HEK293 (cell line): ENCODE results near the gene BTRC.

Experiments
- CTCF ChIA-PET: fragments of 350-600 bp; formaldehyde crosslinking; extraction: SDS; loops from one replicate; lab custom pipeline; 2021; ENCODE audit warnings: antibody characterized with exemption; lab: Yijun Ruan, JAX
- POLR2A ChIA-PET: fragments of 300-600 bp; formaldehyde crosslinking; extraction: SDS; loops from one replicate; lab custom pipeline; 2020; ENCODE audit warnings: antibody characterized with exemption, inconsistent platforms; lab: Yijun Ruan, JAX
- H3K27ac ChIP-seq: fragments of 200-500 bp; sonication (Bioruptor generic); 2 replicates; pipeline ENCODE4 v1.5.1; 2014; ENCODE audit warnings: low read depth, low read length, control low read depth, inconsistent platforms; ENCODE audit errors: extremely low read depth
- H3K36me3 ChIP-seq, 2 experiments: fragments of 200-500 bp in 1 of 2; sonication (Bioruptor generic) in 1 of 2; 1 replicate in 1 of 2; 2 replicates in 1 of 2; pipeline ENCODE4 v1.5.1; 2014 to 2017; ENCODE audit warnings: inconsistent platforms in 2 of 2, low read length in 2 of 2; ENCODE audit not compliant: control insufficient read depth in 2 of 2, insufficient read depth in 1 of 2
- H3K4me1 ChIP-seq: fragments of 200-500 bp; sonication (Bioruptor generic); 2 replicates; pipeline ENCODE4 v1.5.1; 2014; ENCODE audit warnings: mild to moderate bottlenecking, low read length, inconsistent platforms; ENCODE audit not compliant: control insufficient read depth, insufficient read depth
- H3K4me3 ChIP-seq: 2 replicates; pipeline ENCODE4 v1.5.1; 2011; ENCODE audit warnings: low read depth, mild to moderate bottlenecking, control low read depth, low read length, moderate library complexity
- H3K9me3 ChIP-seq: fragments of 200-500 bp; sonication (Bioruptor generic); 2 replicates; pipeline ENCODE4 v1.5.1; 2014; ENCODE audit warnings: low read depth, low read length, inconsistent platforms; ENCODE audit not compliant: control insufficient read depth, insufficient read depth
- EGR2 ChIP-seq: fragments of 450-650 bp; formaldehyde crosslinking; IDR thresholded peaks from 2 replicates; pipeline ENCODE4 v1.5.1; 2016; ENCODE audit warnings: low read depth, missing biosample characterization, missing genetic modification characterization
- GLIS1 ChIP-seq: fragments of 450-650 bp; formaldehyde crosslinking; IDR thresholded peaks from 2 replicates; pipeline ENCODE4 v1.5.1; 2016; ENCODE audit warnings: missing biosample characterization, missing genetic modification characterization
- GLIS2 ChIP-seq: fragments of 450-650 bp; formaldehyde crosslinking; IDR thresholded peaks from 2 replicates; pipeline ENCODE4 v1.5.1; 2016; ENCODE audit warnings: missing biosample characterization, missing genetic modification characterization
- PBX3 ChIP-seq: sonication (generic); formaldehyde crosslinking; IDR thresholded peaks from 2 replicates; pipeline ENCODE4 v1.8.1; 2022; ENCODE audit warnings: mild to moderate bottlenecking, moderate library complexity, missing genetic modification reagents
- PRDM1 ChIP-seq: fragments of 450-650 bp; formaldehyde crosslinking; IDR thresholded peaks from 2 replicates; pipeline ENCODE4; 2016; ENCODE audit warnings: missing biosample characterization, missing genetic modification characterization
- TRIM28 ChIP-seq: IDR thresholded peaks from 2 replicates; pipeline ENCODE4 v1.6.1; 2011; ENCODE audit warnings: low read length, control low read depth, borderline replicate concordance
- ZBTB17 ChIP-seq: fragments of 450-650 bp; formaldehyde crosslinking; IDR thresholded peaks from 2 replicates; pipeline ENCODE4 v1.5.1; 2016; ENCODE audit warnings: missing biosample characterization, missing genetic modification characterization
- ZBTB49 ChIP-seq: fragments of 450-650 bp; formaldehyde crosslinking; IDR thresholded peaks from 2 replicates; pipeline ENCODE4 v1.5.1; 2016; ENCODE audit warnings: missing biosample characterization, missing genetic modification characterization, low read depth
- ZFHX2 ChIP-seq: fragments of 450-650 bp; formaldehyde crosslinking; conservative IDR thresholded peaks from 2 replicates; pipeline ENCODE4 v1.5.1; 2016; ENCODE audit warnings: missing biosample characterization, missing genetic modification characterization
- ZIC2 ChIP-seq: fragments of 450-650 bp; formaldehyde crosslinking; IDR thresholded peaks from 2 replicates; pipeline ENCODE4 v1.5.1; 2016; ENCODE audit warnings: missing biosample characterization, missing genetic modification characterization
- ZNF341 ChIP-seq: fragments of 450-650 bp; formaldehyde crosslinking; IDR thresholded peaks from 2 replicates; pipeline ENCODE4; 2016; ENCODE audit warnings: low read depth, missing biosample characterization, missing genetic modification characterization
- ZNF416 ChIP-seq: fragments of 450-650 bp; formaldehyde crosslinking; IDR thresholded peaks from 2 replicates; pipeline ENCODE4 v1.5.1; 2016; ENCODE audit warnings: missing biosample characterization, missing genetic modification characterization
- ZNF473 ChIP-seq: fragments of 450-650 bp; formaldehyde crosslinking; IDR thresholded peaks from 2 replicates; pipeline ENCODE4 v1.5.1; 2017; ENCODE audit warnings: missing biosample characterization, missing genetic modification characterization
- ZNF530 ChIP-seq: fragments of 450-650 bp; formaldehyde crosslinking; IDR thresholded peaks from 2 replicates; pipeline ENCODE4 v1.5.1; 2016; ENCODE audit warnings: low read depth, missing biosample characterization, missing genetic modification characterization
- ZNF596 ChIP-seq: fragments of 450-650 bp; IDR thresholded peaks from 2 replicates; pipeline ENCODE4 v1.5.0; 2018; ENCODE audit warnings: missing biosample characterization, mild to moderate bottlenecking, missing genetic modification characterization, moderate library complexity
- ZNF621 ChIP-seq: fragments of 450-650 bp; formaldehyde crosslinking; IDR thresholded peaks from 2 replicates; pipeline ENCODE4 v1.5.1; 2017; ENCODE audit warnings: missing biosample characterization, missing genetic modification characterization
- ZNF639 ChIP-seq: fragments of 450-650 bp; formaldehyde crosslinking; IDR thresholded peaks from 2 replicates; pipeline ENCODE4 v1.5.1; 2016; ENCODE audit warnings: missing biosample characterization, missing genetic modification characterization
- ZNF645 ChIP-seq: fragments of 450-650 bp; formaldehyde crosslinking; IDR thresholded peaks from 2 replicates; pipeline ENCODE4; 2016; ENCODE audit warnings: missing biosample characterization, missing genetic modification characterization
- ZNF664 ChIP-seq: fragments of 450-650 bp; formaldehyde crosslinking; IDR thresholded peaks from 2 replicates; pipeline ENCODE4 v1.5.1; 2016; ENCODE audit warnings: missing biosample characterization, missing genetic modification characterization
- ZNF776 ChIP-seq: fragments of 450-650 bp; formaldehyde crosslinking; IDR thresholded peaks from 2 replicates; pipeline ENCODE4 v1.5.0; 2017; ENCODE audit warnings: missing biosample characterization, missing genetic modification characterization, borderline replicate concordance
- ZNF792 ChIP-seq: fragments of 450-650 bp; formaldehyde crosslinking; IDR thresholded peaks from 2 replicates; pipeline ENCODE4 v1.5.1; 2016; ENCODE audit warnings: missing biosample characterization, missing genetic modification characterization
- ZNF837 ChIP-seq: fragments of 450-650 bp; formaldehyde crosslinking; IDR thresholded peaks from 2 replicates; pipeline ENCODE4 v1.5.1; 2016; ENCODE audit warnings: missing biosample characterization, missing genetic modification characterization
- ZXDB ChIP-seq: fragments of 450-650 bp; formaldehyde crosslinking; IDR thresholded peaks from 2 replicates; pipeline ENCODE4 v1.5.1; 2016; ENCODE audit warnings: missing biosample characterization, missing genetic modification characterization

Gene BTRC

GRCh38 chr10:101559596-101560297 is 205.8 kb downstream of the BTRC start:
- Histone ChIP-seq H3K27ac (no peak overlapping the region), H3K4me3 (no peak overlapping the region)
- CTCF ChIA-PET = interaction anchor here (0.6 to 1.5 kb wide), 3 partner anchors 17 to 499 kb away, joined by 3 to 4 read pairs (median 3); no protein-coding TSS in a partner anchor
- POLR2A ChIA-PET = no interaction called here
- TF ChIP-seq ZFHX2 (tag by site-specific recombination) (peak; percentile 15; the same call in 1 of the 2 replicates), TRIM28 (peak; percentile 73; the same call in 1 of the 2 replicates), ZNF416 (tag by site-specific recombination) (no peak), ZNF664 (tag by site-specific recombination) (no peak), ZXDB (tag by site-specific recombination) (no peak), ZBTB17 (tag by site-specific recombination) (peak; percentile 51)
- TF ChIP-seq, all 188 proteins: peak for 3
- Histone ChIP-seq H3K9me3 (no peaks in the 10 kb centered on the region), H3K36me3 (peaks cover 0 to 11% of the 10 kb centered on the region in 2 experiments; a peak in 1 of 3 replicates), H3K4me1 (no peaks in the 10 kb centered on the region)

- ChIA-PET POLR2A (no interaction called here), CTCF (interaction anchor here (1.2 to 1.4 kb wide), 2 partner anchors 10 to 16 kb away, joined by 3 to 4 read pairs; no protein-coding TSS in a partner anchor)
- H3K36me3 ChIP-seq = peaks cover 0 to 5% of the 10 kb centered on the region in 2 experiments; a peak in 1 of 3 replicates
- peak; percentile 52 for TF ChIP-seq ZIC2
- no peak for TF ChIP-seq ZNF621 (tag by site-specific recombination)
- no peak for TF ChIP-seq ZNF837 (tag by site-specific recombination)
- TF ChIP-seq ZFHX2 (tag by site-specific recombination) = peak; percentile 98
- TF ChIP-seq GLIS1 = 0 out of 2 replicates have a peak, but pooled peaks have one; percentile 5
- no peak for TF ChIP-seq ZNF530 (tag by site-specific recombination)
- 0 out of 2 replicates have a peak, but pooled peaks have one; percentile 25 for TF ChIP-seq GLIS2 (tag by site-specific recombination)
- TF ChIP-seq ZBTB49 (tag by site-specific recombination) = no peak
- TF ChIP-seq EGR2 (tag by site-specific recombination) = peak; percentile 98
- no peaks in the 10 kb centered on the region for H3K9me3 ChIP-seq
- no peaks in the 10 kb centered on the region for H3K4me1 ChIP-seq
- H3K27ac ChIP-seq = no peak overlapping the region
- no peak overlapping the region for H3K4me3 ChIP-seq
These were observed 206.5 kb downstream of the BTRC start for GRCh38 chr10:101560298-101561067.

GRCh38 chr10:101561068-101561915 is 207.3 kb downstream of the BTRC start:
- POLR2A ChIA-PET = no interaction called here
- Histone ChIP-seq H3K4me1 (no peaks in the 10 kb centered on the region), H3K9me3 (no peaks in the 10 kb centered on the region), H3K36me3 (no peaks in the 10 kb centered on the region), H3K27ac (no peak overlapping the region), H3K4me3 (no peak overlapping the region)
- CTCF ChIA-PET = interaction anchor here (0.7 to 1.4 kb wide), 2 partner anchors 9 to 624 kb away, joined by 3 read pairs; no protein-coding TSS in a partner anchor
- no peak for TF ChIP-seq ZNF341 (tag by site-specific recombination)
- no peak for TF ChIP-seq PRDM1 (tag by site-specific recombination)
- no peak for TF ChIP-seq ZNF645
- TF ChIP-seq ZNF792 (tag by site-specific recombination) = no peak
- TF ChIP-seq ZNF639 (tag by site-specific recombination) = no peak
- no peak for TF ChIP-seq ZNF596 (tag by site-specific recombination)
- TF ChIP-seq ZNF776 (tag by site-specific recombination) = no peak
- no peak for TF ChIP-seq ZNF473 (tag by site-specific recombination)
- no peak for TF ChIP-seq PBX3 (CRISPR knock-in tag)
